Measurements from ENCODE around the gene SPRYD4.

Gene SPRYD4

DNA sequence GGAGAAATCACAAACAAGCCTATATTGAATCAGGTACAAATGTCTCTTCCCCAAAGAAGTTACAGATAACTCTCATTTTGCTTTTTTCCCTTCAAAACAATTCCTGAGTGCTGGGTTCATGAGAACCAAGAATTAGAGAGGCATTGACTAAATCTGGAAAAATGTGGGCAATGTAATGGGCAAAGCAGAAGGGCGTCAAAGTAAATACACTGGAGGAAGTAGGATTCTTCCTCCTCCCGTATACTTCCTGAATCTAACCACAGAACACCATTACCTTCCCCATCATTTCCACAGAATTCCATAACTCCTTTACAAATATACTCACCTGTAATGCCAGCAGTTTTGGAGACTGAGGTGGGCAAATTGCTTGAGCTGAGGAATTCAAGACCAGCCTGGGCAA is 50.2 kb downstream of the SPRYD4 start:
- H3K27ac ChIP-seq: no peak overlapping the region
- TF ChIP-seq ZFX (IDR thresholded peaks at IDR 0.05; ENCODE audit: borderline replicate concordance): no peak
- TF ChIP-seq, protein P1, sequence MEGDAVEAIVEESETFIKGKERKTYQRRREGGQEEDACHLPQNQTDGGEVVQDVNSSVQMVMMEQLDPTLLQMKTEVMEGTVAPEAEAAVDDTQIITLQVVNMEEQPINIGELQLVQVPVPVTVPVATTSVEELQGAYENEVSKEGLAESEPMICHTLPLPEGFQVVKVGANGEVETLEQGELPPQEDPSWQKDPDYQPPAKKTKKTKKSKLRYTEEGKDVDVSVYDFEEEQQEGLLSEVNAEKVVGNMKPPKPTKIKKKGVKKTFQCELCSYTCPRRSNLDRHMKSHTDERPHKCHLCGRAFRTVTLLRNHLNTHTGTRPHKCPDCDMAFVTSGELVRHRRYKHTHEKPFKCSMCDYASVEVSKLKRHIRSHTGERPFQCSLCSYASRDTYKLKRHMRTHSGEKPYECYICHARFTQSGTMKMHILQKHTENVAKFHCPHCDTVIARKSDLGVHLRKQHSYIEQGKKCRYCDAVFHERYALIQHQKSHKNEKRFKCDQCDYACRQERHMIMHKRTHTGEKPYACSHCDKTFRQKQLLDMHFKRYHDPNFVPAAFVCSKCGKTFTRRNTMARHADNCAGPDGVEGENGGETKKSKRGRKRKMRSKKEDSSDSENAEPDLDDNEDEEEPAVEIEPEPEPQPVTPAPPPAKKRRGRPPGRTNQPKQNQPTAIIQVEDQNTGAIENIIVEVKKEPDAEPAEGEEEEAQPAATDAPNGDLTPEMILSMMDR (IDR thresholded peaks at IDR 0.05): no peak

DNA sequence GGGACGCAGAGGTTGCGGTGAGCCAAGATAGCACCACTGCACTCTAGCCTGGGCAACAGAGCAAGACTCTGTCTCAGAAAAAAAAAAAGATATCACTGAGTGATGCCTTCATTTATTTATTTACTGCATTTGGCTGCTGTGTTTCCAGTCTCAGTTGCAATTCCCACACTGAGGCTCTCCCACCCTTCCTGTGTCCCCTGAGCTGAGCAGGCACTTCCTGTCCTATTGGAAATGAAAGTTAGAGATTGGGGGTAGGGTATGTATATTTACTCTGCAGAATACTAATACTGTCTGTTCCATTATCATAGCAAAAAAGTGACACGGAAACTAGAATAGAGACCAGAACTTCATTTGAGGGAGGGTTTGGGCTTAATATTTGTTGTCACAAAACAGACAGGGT is 51.7 kb downstream of the SPRYD4 start:
- H3K27ac ChIP-seq: no peak overlapping the region
- TF ChIP-seq, protein P1 (IDR thresholded peaks at IDR 0.05): no peak
- no peak for TF ChIP-seq ZFX (IDR thresholded peaks at IDR 0.05; ENCODE audit: borderline replicate concordance)

DNA sequence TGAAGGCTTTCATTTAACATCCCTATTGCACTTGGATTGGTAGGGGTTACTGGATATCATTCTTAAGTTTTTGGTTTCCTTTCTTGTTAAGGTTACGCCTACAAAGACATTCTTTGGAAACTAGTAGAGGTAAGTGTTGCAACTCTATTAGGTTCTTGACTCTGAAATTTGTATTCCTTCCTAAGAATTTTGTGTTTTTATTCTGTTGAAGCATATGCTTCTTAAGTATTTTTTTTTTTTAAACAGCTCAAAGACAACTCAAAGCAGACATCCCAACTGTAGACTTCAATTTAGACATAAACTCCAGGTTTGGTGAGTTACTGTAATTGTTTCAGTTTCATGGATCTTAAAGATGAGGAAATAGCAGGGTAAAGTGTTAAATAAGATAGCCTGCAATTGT is 52.1 kb downstream of the SPRYD4 start:
- no peak for TF ChIP-seq ZFX (IDR thresholded peaks at IDR 0.05; ENCODE audit: borderline replicate concordance)
- TF ChIP-seq, protein P1 (IDR thresholded peaks at IDR 0.05): no peak
- H3K27ac ChIP-seq: no peak overlapping the region

DNA sequence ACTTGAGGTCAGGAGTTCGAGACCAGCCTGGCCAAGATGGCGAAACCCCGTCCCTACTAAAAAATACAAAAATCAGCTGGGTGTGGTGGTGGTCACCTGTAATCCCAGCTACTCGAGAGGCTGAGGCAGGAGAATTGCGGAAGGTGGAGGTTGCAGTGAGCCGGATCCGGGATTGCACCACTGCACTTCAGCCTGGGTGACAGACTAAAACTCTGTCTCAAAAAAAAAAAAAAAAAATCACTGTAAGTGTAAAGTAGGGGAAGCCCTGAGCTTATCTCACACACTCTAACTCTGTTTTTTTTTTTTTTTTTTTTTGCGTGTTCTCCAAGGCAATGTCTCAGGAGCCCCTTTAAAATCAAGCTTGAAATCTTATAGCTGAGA is 52.8 kb downstream of the SPRYD4 start:
- peak overlapping the region; percentile 50 for H3K27ac ChIP-seq
- TF ChIP-seq ZFX (IDR thresholded peaks at IDR 0.05; ENCODE audit: borderline replicate concordance): no peak
- TF ChIP-seq, protein P1 (IDR thresholded peaks at IDR 0.05): no peak

DNA sequence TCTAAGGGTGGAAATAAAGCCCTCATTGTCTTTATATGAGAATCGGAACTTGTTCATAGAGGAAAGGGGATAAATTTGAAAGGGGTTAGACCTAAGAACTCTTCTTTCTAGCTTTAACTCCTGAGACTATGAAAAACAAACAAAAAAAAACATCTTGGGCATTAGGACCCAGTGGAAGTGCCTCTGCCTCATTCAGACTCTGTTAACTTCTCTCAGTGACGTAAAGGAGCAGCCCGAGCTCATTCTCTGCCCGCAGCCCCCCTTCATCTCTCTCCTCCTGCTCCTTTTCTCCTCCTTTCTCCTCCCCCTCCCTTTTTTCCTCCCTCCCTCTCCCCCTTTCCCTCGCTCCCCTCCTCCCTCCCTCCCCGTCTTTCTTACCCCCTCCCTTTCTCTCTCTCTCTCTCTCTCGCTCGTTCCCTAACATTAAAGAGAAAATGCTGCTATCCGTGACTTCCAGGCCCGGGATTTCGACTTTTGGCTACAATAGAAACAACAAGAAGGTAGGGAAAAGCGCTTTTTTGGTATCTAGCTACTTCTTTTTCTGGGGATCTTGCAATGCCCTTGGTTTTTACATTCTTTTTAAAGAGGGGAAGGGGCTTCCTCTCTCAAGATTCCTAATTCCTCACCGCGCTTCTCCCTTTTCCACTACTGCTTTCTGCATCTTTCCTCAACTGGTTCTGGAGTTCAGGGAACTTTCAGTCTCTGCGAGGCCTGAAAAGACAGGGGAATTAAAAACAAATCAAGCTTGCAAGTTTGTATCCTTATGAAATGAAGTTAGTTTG is 53.4 kb downstream of the SPRYD4 start, which contains the start of gene RBMS2:
Gene RBMS2, plus strand, starts transcription at position 231 of the 782 bp plus-strand sequence. Its CDS starts 204 bp downstream, at position 435.
- peak within 1 kb of the TSS; percentile 50 for H3K27ac ChIP-seq
- TF ChIP-seq ZFX (IDR thresholded peaks at IDR 0.05; ENCODE audit: borderline replicate concordance): no peak
- TF ChIP-seq, protein P1 (IDR thresholded peaks at IDR 0.05): no peak

DNA sequence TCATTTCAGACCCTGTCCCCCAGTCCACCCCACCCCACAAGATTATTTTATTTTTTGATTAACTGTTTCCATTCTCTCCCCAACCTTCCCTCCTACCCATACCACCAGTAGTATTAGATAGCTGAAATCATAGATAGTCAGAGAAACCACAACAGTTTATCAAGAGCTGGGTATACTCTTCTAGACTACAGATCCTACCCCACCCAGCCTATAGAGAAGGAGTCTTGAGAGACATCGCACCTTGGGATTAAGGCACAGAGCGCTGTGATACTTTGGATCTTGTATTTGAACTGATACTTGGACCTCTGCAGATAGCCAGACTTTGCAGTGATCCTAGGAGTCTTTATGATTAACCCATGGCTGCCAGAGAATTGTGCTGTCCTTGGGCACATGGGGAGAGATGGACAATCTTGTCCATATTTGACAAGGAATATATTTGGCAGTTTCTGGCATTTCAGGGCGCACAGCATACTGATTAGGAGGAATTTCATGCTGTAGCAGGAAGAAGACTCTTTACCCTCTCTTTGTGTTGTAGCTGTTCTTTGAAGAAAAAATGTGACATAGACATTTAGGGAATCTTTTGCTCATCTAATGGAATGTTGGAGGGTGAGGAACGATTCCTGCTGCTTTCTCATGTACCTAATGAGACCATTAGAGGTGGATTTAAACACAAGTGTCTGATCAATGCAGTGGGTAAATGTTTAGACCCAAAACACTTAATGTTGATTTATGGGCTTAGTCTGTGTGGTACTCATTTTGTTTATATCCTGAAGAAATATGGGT is 54.2 kb downstream of the SPRYD4 start:
- peak overlapping the region; percentile 50 for H3K27ac ChIP-seq
- TF ChIP-seq, protein P1 (IDR thresholded peaks at IDR 0.05): no peak
- no peak for TF ChIP-seq ZFX (IDR thresholded peaks at IDR 0.05; ENCODE audit: borderline replicate concordance)

DNA sequence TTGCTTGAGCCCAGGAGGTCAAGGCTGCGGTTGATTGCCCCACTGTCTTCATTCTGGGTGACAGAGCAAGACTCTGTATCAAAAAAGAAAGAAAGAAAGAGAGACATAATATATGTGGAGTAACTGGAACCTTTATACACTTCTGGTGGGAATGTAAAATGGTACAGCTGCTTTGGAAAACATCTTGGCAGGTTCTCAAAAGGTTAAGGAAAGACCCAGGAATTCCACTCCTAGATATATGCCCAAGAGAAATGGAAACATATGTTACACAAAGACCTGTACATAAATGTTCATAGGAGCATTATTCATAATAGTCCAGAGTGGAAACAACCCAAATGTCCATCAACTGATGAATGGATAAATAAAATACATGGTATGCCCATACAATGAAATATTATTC is 60.5 kb downstream of the SPRYD4 start:
- TF ChIP-seq, protein P1 (IDR thresholded peaks at IDR 0.05): no peak
- no peak for TF ChIP-seq ZFX (IDR thresholded peaks at IDR 0.05; ENCODE audit: borderline replicate concordance)
- no peak overlapping the region for H3K27ac ChIP-seq
